NCI-H1436 (cell line): ENCODE data around the gene FUT6.
A peak's percentile ranks its signal among the peaks of the same experiment; 100 is the strongest.

ENCODE experiments used
- DNase-seq: peaks from one replicate; lab custom pipeline; 2025; lab: John Stamatoyannopoulos, UW

FUT6 gene

DNA sequence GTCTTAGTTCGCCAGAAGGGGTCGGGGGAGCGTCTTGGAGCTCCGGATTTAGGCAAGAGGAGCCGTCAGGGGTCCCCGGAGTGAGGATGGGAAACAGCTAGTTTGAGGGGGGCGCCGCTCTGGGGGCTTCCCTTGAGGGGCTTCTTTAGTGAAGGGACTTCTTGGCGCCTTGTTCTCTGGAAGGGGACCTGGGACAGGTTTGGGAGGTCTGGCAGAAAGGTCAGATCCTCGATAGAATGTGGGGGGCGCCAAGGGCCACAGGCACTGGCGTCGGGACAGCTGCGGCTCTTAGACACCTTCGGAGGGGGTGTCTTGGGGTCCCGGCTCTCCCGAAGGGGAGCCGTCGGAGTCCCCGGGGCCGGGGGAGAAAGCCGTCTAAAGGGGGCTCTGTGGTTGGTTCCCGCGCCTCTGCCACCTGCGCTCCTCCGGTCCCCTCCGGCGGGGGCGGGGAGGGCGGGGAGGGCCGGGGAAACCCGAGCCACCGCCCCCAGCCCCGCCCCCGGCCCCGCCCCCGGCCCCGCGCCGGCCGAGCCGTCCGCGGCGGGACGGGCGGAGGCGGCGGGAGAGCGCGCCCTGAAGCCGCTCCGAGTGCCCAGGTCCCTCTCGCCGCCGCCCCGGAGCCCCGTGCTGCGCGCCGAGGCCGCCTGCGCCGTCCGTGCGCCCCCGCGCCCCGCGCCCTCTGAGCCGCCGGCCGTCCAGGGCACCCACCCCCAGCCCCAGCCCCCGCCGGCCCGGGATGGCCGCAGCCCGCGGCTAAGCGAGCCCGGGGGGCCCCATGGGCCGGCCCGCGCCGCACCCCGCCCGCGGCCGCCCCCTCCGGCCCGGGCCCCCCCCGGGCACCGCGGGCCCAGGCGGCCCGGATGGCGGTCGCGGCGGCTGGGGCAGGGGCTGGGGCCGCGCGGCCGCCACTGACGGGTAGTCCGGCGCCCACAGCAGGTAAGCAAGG, 34.7 kb downstream of the FUT6 start, which contains the start of gene NRTN:
NRTN (plus strand) TSS at position 552 of the 946 bp plus-strand sequence. CDS start 19,099 bp downstream, outside the sequence.
- peak; percentile 60 for DNase-seq

- DNase-seq, result peak; percentile 95
Measured at GRCh38 chr19:5803752-5804515, 35.6 kb downstream of the FUT6 start.

DNA sequence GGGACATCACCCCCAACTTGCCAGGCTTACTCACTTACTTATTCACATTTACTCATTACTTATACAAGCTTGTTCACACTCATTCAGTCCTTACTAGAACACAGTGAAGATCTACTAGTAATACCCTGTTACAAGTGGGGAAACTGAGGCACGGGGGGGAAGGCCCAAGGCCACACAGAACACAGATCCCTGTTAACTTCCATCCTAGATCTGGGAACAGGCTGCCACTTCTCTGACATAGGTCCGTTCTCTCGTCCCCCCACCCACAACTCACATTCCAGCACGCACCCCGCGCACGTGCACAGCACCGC, 36.1 kb downstream of the FUT6 start:
- DNase-seq, result no peak

- peak; percentile 35 for DNase-seq
Measured at GRCh38 chr19:5801796-5802619, 37.5 kb downstream of the FUT6 start.

DNA sequence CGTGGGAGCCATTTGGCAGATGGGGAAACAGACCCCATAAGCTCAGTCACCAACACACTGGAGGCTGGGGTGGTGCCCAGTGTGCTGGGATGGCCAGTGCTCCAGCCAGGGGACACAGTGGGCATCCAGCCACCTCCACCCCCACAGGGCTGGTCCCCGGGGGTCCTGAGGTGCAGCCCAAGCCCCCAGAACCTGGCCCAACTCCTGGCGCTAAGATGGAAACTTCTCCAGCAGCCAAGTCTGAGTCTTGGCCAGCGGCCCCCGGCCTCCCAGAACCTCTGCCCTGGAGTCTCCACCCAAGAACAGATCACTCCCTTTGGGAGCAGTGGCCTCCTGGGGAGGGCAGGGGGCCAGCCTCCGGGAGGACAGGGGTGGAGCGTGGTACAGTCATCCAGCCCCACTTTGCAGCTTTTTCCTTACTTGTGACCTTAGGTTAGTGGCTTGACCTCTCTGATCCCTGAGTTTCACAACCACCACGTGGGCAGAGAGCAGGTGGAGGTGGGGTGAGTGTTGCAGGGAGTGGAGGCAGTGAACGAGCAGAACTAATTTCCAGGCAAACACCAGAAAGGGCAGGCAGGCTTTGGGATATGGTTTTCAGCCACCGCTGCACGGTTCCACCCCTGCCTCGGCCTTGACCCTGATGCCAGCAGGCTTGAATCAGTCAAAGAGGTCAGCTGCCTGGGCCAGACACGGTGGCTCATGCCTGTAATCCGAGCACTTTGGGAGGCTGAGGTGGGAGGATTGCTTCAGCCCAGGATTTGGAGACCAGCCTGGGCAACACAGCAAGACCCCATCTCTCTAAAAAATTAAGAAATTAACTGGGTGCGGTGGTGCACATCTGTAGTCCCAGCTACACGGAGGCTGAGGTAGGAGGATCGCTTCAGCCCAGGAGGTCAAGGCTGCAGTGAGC, 38.9 kb downstream of the FUT6 start:
- DNase-seq, result no peak

DNA sequence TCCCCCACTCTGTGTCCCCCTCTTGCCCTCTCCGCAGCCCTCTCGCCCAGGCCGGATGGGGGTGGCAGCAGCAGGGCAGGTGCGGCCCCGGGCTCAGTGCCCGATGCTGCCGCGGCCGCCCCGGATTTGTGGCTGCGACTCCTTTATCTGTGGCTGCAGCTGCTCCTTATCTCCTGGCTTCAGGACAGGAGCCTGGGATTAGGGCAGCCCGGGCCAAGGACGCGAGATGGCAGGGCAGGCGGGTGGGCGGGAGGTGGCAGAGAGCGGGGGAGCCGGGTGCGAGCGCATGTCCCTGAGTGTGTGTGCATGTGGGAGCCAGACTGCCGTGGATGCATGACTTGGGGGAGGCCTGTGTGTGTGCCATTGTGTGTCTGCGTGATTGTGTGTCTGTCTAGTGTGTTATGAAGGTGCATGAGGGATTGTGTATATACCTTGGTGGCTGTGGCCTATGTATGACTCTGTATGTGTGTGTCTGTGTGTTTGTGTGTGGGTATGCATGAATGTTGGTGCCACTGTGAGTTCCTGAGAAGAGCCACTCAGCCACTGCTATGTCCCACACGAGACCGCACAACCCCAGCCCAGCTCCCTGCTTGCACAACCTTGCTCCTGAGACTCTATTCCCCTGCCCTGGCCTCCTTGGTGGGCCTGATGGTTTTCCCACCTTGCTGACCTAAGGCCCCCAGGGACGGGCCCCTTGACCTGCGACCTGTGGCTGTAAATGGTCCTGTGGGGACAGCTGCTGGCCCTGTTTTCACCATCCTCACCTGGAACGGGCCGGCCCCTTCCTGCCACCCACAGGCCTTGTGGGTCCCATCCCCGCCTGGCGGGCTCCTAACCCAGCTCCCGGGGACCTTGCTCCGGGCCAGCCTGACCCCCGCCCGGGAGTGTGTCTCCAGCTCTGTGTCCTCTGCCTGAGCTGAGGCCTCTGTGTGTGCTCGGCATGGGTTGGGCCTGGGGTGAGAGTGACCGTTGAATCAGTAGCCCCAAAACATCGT, 40.0 kb downstream of the FUT6 start:
- no peak for DNase-seq

DNA sequence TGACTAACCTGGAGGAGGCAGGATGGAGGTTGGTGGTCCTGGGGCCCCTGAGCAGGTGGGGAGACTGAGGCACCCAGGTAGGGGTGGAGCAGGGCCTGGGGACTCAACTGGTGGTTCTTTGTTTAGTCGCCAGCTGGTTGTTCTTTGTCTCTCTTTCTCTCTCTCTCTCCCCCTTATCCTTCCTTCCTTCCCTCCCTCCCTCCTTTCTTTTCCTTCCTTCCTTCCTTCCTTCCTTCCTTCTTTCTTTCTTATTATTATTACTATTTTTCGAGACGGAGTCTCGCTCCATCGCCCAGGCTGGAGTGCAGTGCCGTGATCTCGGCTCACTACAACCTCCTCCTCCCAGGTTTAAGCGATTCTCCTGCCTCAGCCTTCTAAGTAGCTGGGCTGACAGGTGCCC, 41.3 kb downstream of the FUT6 start:
- no peak for DNase-seq

GRCh38 chr19:5795382-5795919, 44.1 kb downstream of the FUT6 start:
- DNase-seq, result no peak

DNA sequence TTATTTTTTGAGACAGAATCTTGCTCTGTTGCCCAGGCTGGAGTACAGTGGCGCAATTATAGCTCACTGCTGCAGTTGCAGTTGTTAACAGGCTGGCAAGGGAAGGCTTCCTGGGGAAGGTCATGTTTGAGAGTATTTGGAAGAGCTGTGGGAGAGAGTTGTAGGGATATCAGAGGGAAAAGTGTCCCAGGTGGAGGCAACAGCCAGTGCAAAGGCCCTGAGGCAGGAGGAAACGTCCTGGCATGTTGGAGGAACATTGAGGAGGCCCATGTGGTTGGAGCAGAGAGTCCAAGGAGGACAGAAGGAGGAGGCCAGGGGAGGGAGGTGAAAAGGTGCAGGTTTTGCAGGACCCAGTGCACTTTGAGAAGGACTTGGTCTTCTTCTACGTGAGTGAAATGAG, 46.3 kb downstream of the FUT6 start:
- DNase-seq, result no peak

- no peak for DNase-seq
Measured at GRCh38 chr19:5792224-5792623, 47.3 kb downstream of the FUT6 start.

DNA sequence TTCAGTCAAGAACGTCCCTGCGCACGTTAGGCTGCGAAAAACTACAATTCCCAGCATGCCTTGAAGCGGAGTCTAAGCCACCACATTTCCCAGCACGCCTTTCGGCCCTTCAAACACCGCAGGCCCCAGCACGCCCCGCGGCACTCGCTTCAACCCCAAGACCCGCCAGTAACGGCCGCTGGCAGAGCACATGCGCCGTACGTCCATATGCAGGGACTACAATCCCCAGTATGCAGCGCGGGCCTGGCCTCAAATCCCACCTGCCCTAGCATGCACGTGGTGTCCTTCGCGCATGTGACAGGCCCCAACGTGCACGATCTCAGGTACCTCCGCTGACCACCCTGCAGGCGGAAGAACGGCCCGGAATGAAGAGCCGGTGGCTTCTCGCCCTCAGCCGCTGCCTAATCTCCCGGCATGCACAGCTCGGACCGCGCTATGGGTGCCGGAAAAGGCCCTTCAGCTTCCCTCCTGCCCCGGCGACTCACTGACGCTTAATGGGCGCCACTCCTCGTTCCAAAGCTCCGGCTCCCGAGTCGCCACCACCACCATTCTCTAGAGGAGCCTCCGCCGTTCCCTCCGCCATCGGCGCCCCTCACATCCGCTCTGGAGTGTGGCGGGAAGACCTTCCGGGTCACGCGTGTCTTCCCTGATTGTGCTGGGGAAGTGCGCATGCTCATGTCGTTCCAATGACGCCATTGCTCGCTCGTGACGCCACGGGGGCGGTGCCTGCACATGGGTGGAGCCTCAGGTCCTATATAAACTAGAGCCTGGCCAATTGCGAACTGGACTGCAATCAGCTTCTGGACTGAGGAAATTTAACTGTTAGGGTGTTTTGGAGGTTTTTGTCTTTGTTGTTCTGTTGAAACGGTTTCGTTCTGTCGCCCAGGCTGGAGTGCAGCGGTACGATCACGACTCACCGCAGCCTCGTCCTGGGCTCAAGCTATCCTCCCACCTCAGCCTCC, 48.7 kb downstream of the FUT6 start, which contains the start of gene DUS3L:
DUS3L (minus strand) TSS at position 605 of the 962 bp plus-strand sequence; CDS start at position 583, 22 bp downstream.
- peak; percentile 95 for DNase-seq

DNA sequence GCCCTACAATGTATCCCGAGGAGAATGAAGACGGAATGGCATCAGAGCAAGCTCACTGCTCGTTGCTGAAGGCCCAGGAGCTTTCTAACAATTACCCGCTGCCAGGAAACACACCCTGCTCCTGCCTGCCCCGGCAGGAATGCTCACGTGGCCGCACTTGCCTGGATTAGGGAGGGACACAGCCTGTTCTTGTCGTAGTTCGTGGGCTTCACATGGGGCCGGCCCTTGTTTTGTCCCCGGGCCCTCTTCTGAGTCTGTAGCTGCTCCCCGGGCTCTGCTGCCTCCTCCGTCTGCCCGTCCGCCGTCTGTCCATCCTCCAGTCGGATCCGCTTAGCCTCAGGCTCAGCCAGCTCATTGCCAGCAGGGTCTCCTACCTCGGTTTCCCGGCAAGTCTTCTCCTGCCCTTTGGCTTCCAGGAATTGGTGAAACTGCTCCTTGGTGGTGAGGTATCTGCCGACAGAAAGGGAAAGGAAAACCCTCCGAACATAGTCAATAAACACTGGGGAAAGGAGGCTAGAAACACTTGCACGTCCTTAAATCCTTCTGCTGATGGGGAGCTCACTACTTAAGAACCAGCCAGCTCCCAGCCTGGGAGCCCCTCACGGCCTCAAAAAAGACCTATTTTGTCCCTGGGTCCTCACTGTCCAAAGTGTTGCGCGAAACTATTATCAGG, 49.5 kb downstream of the FUT6 start:
- no peak for DNase-seq

DNA sequence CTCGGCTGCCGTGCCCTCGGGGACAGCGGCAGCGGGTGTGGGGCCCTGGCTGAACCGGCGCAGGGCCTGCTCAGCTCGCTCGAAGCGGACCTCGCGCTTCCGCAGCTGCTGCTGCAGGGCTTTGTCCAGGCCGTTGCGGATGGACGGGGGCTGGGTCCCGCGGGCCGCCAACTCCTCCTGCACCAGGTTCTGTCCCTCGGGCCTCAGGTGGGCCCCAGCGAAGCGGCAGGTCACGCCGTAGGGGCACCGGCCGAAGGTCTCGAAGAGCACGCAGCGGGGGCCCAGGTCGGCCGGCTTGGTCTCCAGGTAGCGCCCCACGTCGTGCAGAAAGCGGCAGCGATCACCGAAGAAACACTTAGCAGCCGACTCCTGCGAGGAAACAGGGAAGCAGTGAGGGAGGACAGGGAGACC, 50.1 kb downstream of the FUT6 start:
- DNase-seq, result no peak

- DNase-seq, result no peak
Measured at GRCh38 chr19:5788422-5788821, 51.1 kb downstream of the FUT6 start.

GRCh38 chr19:5787409-5788182, 51.9 kb downstream of the FUT6 start:
- DNase-seq, result no peak

DNA sequence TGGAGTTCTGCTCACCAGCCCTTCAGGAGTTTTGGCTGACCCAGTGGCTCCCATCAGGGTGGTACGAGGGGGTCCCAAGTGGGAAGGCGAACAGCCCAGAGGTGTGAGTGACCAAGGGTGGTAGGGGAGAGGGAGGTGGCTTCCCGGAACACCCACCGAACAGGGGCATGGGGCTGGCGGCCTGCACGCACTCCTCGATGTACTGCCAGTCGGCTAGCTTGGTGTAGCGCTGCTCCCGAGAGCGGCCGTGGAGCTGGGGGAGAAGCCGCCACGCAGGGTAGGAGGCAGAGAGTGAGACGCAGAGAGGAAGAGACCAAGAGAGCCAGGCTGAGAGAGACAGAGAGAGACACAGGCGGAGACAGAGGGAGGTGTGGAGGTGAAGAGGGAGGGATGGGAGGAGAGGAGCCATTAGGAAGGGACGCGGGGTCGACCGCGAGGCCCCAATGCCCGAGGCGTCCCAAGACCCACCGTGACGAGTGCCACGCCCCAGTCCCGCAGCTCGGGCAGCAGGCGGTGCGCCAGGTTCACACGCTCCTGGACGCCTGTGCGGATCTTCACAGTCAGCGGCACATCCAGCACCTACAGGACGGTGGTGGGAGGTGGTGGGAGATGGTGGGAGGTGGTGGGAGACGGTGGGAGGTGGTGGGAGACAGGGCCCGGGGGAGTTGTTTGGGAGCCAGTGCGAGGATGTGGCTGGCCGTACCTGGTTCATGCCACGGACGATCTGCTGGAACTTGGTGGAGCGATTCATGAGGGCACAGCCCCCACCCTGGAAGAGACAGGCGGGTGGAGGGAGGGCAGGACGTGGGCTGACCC, 52.7 kb downstream of the FUT6 start:
- DNase-seq, result no peak
